Stimulated activated CD4-positive, alpha-beta T cell treated with anti-CD3 and anti-CD28 coated beads, TNF-alpha, amount 100 ng/mL, for 48 hours (primary cell): ENCODE measurements around the gene TMOD1.
"Not testable (repeated sequence)": the region's sequence is repeated elsewhere in the genome, so short reads cannot be mapped to it uniquely, and the experiment has no call there.

Source experiments
- DNase-seq, 3 donors: peaks; one replicate each; pipeline ENCODE4 v3.0.0-alpha.2; 2020; ENCODE audit warnings: low read depth in 3 of 3

The TMOD1 gene

DNA sequence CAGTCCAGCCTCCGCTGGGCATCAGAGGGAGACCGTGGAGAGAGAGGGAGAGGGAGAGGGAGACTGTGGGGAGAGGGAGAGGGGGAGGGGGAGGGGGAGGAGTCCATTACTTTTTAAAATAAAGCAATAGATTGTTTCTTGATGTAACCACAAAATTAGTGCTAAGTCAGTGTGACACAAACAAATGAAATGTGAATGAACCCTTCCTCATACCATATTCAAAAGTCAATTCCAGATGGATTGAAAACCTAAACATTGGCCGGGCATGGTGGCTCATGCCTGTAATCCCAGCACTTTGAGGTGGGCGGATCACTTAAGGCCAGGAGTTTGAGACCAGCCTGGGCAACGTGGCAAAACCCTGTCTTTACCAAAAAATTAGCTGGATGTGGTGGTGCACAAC, 2.6 kb upstream of the TMOD1 start:
- DNase-seq, result not testable (repeated sequence)

DNA sequence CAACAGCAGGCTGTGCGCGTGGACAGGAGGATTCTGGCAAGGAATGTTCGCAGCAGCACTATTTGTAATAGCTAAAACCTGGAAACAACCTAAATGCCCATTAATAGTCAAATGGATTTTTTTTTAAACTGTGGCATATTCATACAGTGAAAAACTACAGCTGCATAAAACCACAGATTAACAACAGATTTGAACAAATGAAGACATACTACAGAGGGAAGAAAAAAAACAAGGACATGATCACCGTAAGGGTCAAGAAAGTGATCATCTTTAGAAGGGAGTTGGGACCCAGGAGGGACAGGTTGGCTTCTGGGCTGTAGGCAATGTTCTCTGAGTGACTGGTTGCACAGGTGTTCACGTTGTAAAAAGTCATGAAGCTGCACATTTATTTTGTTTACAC, 1.2 kb upstream of the TMOD1 start:
- DNase-seq, result no peak

DNA sequence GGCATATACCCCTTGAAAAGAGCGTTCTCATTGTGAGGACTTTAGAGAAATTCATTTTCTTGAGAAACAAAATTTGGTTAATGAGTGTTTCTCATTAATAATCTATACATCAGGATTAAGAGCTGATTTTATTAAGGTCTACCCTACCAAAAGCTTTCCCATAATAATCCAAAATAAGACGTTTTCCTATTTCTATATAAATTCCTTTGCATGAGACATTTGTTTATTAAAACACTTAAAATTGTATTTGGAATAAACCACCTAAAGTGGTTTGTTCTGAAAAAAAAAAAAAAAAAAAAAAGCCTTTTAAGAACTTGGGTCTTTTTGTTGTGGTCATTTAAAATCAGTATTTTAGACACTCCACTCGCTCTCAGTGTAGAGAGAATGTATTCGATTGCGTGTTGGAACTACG, 695 bp upstream of the TMOD1 start:
- DNase-seq, result no peak

- DNase-seq, result no peak
These were observed 431 bp downstream of the TMOD1 start for GRCh38 chr9:97501972-97502221.

GRCh38 chr9:97502222-97502983, 937 bp downstream of the TMOD1 start:
- no peak for DNase-seq

DNA sequence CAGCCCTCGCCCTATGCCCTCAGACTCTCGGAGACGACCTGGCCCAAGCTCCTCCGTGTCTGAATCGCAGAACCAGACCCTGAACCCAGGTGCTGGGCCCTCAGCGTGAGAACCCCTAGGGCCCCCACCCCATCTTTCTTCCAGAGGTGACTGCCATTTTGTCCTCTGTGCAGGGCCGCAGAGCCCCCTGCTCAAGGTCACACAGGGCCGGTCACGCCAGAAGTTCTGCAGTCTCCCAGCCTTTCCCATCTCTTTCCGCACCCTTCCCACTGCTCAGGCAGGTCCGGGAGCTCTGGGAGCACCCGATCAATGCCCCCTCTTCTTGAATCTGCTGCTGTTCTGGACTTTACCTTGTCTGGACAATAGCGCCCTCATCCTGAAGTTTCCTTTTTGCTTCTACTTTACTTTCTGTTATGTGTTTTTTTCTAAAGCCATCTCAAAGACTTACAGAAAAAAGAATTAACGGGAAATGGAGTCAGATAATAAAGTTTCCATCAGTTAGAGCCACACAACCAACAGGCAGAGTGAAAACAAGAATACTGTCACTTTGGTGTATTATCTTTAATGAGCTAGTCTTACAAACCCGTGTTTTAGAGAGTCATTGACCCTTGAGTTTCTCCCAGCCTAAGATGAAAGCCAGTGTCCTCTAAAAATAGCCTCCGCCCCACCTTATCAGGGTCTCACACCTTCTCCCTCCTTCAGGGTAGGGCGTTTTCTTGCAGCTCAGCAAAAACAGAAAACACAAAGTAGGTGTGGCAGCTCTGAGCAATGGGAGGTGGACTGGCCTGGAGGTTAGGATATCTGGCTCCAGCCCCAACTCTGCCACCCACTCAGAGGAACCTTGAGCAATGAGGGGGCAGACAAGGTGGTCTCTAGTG, 1.8 kb downstream of the TMOD1 start:
- no peak for DNase-seq

DNA sequence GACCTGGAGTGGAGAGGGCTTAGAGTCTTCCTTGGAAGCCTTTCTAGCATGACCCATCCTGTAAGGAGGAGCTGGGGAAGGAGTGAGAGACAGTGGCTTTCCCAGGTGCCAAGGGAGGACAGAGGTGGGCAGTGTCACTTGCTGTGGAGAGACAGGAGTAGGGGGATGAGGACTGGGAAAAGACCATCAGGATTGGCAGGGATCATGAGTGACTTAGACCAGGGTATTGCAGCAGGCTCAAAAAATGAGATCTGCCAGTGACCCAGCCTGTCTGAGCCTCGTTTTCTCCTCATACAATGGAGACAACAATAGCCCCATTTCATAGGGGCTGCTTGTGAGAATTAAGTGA, 2.4 kb downstream of the TMOD1 start:
- DNase-seq, result no peak

- DNase-seq, result no peak
These were observed 3.1 kb downstream of the TMOD1 start for GRCh38 chr9:97504381-97505216.

GRCh38 chr9:97505845-97506244, 4.4 kb downstream of the TMOD1 start:
- no peak for DNase-seq

- no peak for DNase-seq
These were observed 4.8 kb downstream of the TMOD1 start for GRCh38 chr9:97506306-97506705.

GRCh38 chr9:97506787-97507186, 5.3 kb downstream of the TMOD1 start:
- no peak for DNase-seq

DNA sequence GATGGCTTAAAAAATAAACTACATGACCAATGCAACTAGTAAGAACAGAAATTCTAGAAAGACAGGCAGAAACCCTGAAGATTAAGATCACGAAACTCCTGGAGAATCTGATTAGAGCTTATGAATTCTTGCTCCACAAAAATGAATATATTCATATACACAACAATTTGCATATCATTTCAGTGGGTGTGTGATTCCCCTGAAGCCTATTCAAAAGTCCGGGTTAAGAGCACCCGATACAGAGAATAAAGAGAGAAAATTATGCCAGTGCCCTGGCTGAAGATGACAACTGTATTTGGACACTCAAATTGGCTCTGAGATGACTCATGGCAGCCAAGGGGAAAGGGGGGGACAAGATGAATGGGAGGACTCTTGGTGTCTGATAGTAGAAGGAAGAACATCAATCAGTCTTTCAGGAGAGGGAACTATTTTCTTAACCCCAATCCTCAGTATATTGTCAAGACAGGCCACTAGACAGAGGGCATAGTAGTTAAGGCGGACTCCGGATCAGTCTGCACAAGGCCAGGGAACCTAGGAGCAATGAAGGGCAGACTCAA, 6.0 kb downstream of the TMOD1 start:
- DNase-seq, result no peak

DNA sequence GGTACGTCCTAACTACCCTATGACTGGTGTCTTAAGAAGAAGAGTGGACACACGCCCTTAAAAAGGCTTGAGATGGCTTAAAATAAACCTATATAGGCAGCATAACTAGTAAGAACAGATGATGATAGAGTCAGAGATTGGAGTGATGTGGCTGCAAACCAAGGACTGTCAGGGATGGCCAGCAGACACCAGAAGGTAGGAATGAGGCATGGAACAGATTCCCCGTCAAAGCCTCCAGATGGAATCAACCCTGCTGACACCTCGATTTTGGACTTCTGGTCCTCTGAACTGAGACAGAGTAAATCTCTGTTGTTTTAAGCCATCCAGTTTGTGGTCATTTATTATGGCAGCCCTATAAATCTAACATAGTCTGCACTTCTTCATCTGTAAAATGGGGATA, 7.4 kb downstream of the TMOD1 start:
- DNase-seq, result no peak

- DNase-seq, result no peak
These were observed 9.6 kb downstream of the TMOD1 start for GRCh38 chr9:97510797-97511654.

DNA sequence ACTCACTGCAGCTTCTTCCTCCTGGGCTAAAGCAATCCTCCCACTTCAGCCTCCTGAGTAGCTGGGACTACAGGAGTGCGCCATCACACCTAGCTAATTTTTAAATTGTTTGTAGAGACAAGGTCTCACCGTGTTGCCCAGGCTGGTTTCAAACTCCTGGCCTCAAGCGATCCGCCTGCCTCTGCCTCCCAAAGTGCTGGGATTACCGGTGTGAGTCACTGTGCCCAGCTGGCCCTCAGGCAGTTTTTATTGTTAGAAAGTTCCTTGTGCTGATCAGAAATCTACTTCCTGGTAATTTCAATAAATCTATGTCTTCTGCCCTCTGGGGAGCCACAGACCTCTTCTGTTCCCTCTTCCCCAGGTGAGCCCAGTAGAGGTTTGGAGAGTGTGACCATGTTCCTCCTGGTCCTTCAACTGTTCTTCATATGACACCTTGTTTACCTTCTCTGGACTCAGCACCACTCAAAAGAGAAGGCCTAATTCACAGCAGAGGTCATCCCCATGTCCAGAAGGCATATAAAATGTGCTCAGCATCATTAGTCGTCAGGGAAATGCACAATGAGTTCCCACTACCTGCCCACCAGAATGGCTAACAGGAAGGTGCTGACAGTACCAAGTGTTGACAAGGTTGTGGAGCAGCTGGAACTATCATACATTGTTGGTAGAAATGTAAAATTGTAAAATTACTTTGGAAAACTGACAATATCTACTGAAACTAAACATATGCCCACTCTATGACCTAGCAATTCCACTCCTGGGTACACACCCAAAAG, 10.4 kb downstream of the TMOD1 start:
- no peak for DNase-seq

GRCh38 chr9:97512966-97513560, 11.6 kb downstream of the TMOD1 start:
- DNase-seq, result no peak

- DNase-seq, result no peak
These were observed 13.1 kb downstream of the TMOD1 start for GRCh38 chr9:97514531-97514930.

- no peak for DNase-seq
These were observed 14.2 kb downstream of the TMOD1 start for GRCh38 chr9:97515662-97516061.

GRCh38 chr9:97516111-97516510, 14.6 kb downstream of the TMOD1 start:
- no peak for DNase-seq
